Urothelium cell line (cell line): ENCODE data around the gene PTCH1.

Source experiments
- DNase-seq: peaks from one replicate; pipeline ENCODE4 v3.0.0; 2011; ENCODE audit warnings: low spot score, mixed read lengths
- FAIRE-seq: peaks from 2 replicates; lab custom pipeline; 2011; peaks lifted over from hg19 to GRCh38; lab: Jason Lieb, UNC

PTCH1 gene

GRCh38 chr9:95446259-95446658, 70.5 kb downstream of the PTCH1 start:
- DNase-seq (no peak), FAIRE-seq (no peak)

- no peak for FAIRE-seq
Measured at GRCh38 chr9:95444160-95444559, 72.6 kb downstream of the PTCH1 start.

GRCh38 chr9:95443301-95443700, 73.5 kb downstream of the PTCH1 start:
- no peak for FAIRE-seq

More at GRCh38 chr9:95444160-95444559, 72.6 kb downstream of the PTCH1 start:
- no peak for DNase-seq

GRCh38 chr9:95441081-95441480, 75.7 kb downstream of the PTCH1 start:
- DNase-seq (no peak), FAIRE-seq (no peak)

More at GRCh38 chr9:95443301-95443700, 73.5 kb downstream of the PTCH1 start:
- DNase-seq: no peak

- FAIRE-seq: no peak
- no peak for DNase-seq
Measured at GRCh38 chr9:95440447-95440846, 76.3 kb downstream of the PTCH1 start.

DNA sequence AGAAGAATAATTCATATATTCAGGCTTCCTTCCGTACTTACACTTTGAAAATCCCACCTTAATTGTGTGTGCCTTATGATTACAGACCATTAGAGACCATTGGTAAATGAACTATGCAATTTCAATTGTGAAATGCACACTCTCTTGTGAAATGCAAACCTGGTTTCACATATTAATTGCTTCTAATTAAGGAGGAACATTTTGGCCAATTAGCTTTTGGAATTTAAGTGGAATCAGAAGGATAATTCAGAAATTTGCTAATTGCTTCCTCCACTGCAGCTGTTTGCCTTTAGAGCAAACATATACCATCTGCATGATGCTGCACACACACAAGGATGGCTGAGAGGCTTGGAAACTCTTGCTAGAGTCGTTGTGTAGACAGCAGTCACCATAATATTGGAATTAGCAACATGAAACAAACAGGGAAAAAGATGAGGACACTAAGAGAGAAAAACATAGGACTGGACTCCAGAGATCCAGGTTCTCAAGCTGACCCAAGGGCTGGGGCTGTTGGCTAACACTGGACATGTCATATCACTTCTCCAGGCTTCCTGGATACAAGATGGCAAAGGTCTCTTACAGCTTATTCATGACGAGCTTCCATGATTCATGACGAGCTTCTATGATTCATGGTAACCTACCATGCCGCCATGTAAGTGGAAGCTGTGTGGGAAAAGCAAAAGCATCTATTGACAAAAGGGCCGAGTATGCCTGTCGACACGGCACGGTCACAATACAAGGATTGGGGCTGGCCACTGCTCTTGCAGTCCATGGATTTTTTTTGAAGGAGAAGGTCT, 78.0 kb downstream of the PTCH1 start:
- FAIRE-seq (no peak), DNase-seq (no peak)

DNA sequence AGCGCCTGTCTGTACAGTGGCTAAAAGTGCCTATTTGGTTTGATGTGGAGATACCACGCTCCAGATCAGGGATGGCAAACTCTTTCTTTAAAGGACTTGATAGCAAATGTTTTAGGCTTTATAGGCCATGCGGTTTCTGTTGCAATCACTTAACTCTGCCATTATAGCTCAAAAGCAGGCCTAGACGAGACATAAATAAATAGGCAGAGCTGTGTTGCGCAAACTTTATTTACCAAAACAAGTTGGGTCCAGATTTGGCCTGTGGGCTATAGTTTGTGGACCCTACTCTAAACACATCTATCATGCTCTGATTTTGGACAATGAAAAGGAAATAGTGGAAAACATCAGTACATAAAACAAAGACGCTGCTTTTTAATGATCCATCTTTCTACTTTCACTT, 79.2 kb downstream of the PTCH1 start:
- FAIRE-seq (no peak), DNase-seq (no peak)

DNA sequence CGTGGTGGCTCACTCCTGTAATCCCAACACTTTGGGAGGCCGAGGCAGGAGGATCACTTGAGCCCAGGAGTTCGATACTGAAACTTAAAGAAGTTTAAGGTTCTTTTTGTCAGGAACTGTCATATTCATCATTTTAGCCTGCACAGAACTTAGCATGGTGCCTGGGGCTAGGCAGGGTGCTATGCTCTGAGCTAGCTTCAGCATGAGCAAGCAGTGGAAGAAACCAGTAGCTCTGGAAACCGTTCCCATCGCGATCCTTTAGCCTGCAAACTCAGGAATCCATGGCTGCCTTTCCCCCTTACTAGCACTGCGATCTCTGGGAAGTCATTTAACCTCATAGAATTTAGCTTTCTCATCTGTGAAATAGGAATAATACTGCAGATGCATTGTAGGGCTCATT, 80.4 kb downstream of the PTCH1 start:
- FAIRE-seq: no peak

DNA sequence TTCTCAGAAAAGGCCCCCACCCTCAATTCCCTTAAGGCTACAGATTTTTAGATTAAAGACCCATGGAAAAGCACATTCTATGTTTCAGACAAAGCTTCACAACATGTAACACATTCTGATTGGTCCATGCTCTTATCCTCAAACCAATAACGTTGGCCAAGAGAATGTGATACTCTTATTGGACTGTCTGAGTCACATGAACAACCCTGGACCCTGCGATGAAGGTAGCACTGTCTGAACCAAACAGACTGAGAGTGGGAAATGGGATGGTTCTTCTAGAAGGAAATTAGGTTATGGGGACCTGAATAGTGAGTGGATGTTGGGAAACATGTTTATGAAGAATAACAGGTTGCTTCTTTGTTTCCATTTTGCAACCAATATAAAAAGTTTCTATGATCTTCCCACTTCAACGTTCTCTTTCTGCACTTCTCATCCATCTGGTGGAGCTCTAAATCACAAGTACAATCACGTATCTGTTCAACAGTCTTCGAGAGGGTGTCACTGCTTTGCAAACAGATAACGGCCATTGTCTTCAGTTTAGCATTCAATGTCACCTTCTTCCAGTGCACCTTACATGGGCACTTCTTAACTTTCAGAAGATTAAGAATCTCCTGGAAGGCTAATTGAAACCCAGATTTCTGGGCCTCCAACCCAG, 81.6 kb downstream of the PTCH1 start:
- no peak for DNase-seq
- peak; percentile 76 for FAIRE-seq

More for the DNA sequence above, 80.4 kb downstream of the PTCH1 start:
- no peak for DNase-seq

- DNase-seq: peak; percentile 93
- peak; percentile 96 for FAIRE-seq
Measured at GRCh38 chr9:95434116-95435073, 82.4 kb downstream of the PTCH1 start.

- no peak for DNase-seq
- no peak for FAIRE-seq
Measured at GRCh38 chr9:95433096-95433819, 83.5 kb downstream of the PTCH1 start.

DNA sequence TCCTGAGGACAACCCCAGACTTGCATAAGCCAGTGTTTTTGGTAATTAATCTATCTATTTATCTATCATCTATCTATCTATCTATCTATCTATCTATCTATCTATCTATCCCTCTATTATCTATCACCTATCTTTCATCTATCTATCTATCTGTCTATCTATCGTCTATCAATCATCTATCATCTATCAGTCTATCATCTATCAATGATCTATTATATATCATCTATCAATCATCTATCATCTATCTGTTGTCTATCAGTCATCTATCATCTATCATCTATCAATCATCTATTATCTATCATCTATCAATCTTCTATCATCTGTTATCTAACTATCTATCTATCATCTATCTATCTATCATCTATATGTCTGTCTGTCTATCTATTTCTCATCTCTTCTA, 85.5 kb downstream of the PTCH1 start:
- FAIRE-seq: no peak
- no peak for DNase-seq

- FAIRE-seq: no peak
Measured at GRCh38 chr9:95429948-95430620, 86.7 kb downstream of the PTCH1 start.

GRCh38 chr9:95429096-95429495, 87.7 kb downstream of the PTCH1 start:
- DNase-seq (no peak), FAIRE-seq (no peak)

More at GRCh38 chr9:95429948-95430620, 86.7 kb downstream of the PTCH1 start:
- DNase-seq: no peak

GRCh38 chr9:95425910-95426551, 90.7 kb downstream of the PTCH1 start:
- FAIRE-seq (no peak), DNase-seq (no peak)

- DNase-seq: no peak
- no peak for FAIRE-seq
Measured at GRCh38 chr9:95422650-95423049, 94.1 kb downstream of the PTCH1 start.

DNA sequence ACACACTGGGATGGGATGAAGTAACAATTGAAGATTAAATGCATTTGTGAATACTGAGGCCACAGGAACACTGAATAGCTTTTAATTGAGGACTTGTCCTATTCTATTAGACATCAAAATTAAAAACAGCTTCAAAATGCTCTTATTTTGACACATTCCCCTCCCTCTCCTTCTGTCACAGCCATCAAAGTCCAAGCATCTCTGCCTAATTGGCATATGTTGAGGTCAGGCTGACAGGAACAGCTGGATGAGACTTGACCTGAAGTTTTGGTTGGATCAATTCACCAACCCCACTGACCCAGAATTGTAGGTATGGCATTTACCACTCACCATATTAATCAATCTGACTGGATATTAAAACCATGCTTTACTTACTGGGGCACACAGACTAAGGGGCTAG, 96.3 kb downstream of the PTCH1 start:
- DNase-seq: no peak
- FAIRE-seq: no peak

GRCh38 chr9:95419444-95419843, 97.3 kb downstream of the PTCH1 start:
- no peak for DNase-seq
- FAIRE-seq: no peak

DNA sequence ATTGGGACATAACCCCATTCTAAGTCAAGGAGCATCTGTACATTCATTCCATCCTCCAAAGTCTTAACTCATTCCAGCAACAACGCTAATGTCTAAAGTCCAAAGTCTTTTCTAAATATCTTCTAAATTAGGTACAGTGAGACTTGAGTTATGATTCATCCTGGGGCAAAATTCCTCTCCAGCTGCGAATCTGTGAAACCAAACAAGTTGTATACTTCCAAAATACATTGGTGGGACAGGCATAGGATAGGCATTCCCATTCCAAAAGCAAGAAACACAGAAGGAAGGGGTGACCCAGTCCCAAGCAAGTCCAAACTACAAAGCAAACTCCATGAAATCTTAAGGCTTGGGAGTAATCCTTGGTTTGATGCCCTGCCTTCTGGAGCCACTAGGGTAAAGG, 101.6 kb downstream of the PTCH1 start:
- FAIRE-seq (no peak), DNase-seq (no peak)
